A673 (cell line): ENCODE results near the gene ACKR2. TPM values are rescaled to one million over a fixed set of nuclear protein-coding genes. Genes with fewer than 3 reads are reported as not detected.

Source experiments
- BruUV-seq: library from RNA; stranded (reverse); fragments of 400-500 nt; replicated peaks from 2 replicates; lab custom pipeline; 2021; lab: Mats Ljungman, UMichigan
- CTCF ChIA-PET: fragments of 300-600 bp; sonication (Branson Sonifier 250); formaldehyde crosslinking; loops from one replicate; lab custom pipeline; 2022; ENCODE audit warnings: antibody characterized with exemption; lab: Charles Lee
- POLR2A ChIA-PET: fragments of 300-600 bp; sonication (Branson Sonifier 250); formaldehyde crosslinking; loops from one replicate; lab custom pipeline; 2022; ENCODE audit warnings: antibody characterized with exemption; ENCODE audit not compliant: low non-redundant PET; lab: Charles Lee
- DNase-seq: peaks from one replicate; pipeline ENCODE4 v3.0.0-alpha.2; 2015; ENCODE audit warnings: low spot score
- H3K27ac ChIP-seq: fragments of 200-600 bp; sonication (generic); 2 replicates; pipeline ENCODE4 v1.5.1; 2016; ENCODE audit warnings: mixed run types, low read depth, mild to moderate bottlenecking, mixed read lengths, antibody characterized with exemption, low read length; ENCODE audit not compliant: poor library complexity, severe bottlenecking
- H3K27me3 ChIP-seq: fragments of 200-600 bp; sonication (generic); replicated peaks from 2 replicates; pipeline ENCODE4 v1.6.1; 2017; ENCODE audit warnings: mixed run types, low read depth, mild to moderate bottlenecking, mixed read lengths, antibody characterized with exemption, low read length; ENCODE audit not compliant: insufficient read depth, poor library complexity
- H3K36me3 ChIP-seq: fragments of 200-600 bp; sonication (generic); 2 replicates; pipeline ENCODE4 v1.6.1; 2016; ENCODE audit warnings: mixed run types, mild to moderate bottlenecking, mixed read lengths, antibody characterized with exemption, low read length; ENCODE audit not compliant: insufficient read depth, poor library complexity, severe bottlenecking
- H3K4me1 ChIP-seq: fragments of 200-600 bp; sonication (generic); 2 replicates; pipeline ENCODE4 v1.6.1; 2017; ENCODE audit warnings: mixed run types, mild to moderate bottlenecking, mixed read lengths, antibody characterized with exemption, low read length; ENCODE audit not compliant: insufficient read depth, poor library complexity, severe bottlenecking
- H3K4me3 ChIP-seq: fragments of 200-600 bp; sonication (generic); 2 replicates; pipeline ENCODE4 v1.5.1; 2016; ENCODE audit warnings: low read depth, mixed run types, mild to moderate bottlenecking, mixed read lengths, low read length; ENCODE audit not compliant: poor library complexity, severe bottlenecking
- H3K9me3 ChIP-seq: fragments of 200-600 bp; sonication (generic); 2 replicates; pipeline ENCODE4 v1.6.1; 2016; ENCODE audit warnings: mixed run types, low read depth, mild to moderate bottlenecking, mixed read lengths, antibody characterized with exemption, low read length; ENCODE audit not compliant: poor library complexity, severe bottlenecking
- CTCF ChIP-seq: fragments of 300-800, 200-600 bp; sonication (generic); conservative IDR thresholded peaks from 2 replicates; pipeline ENCODE4 v1.5.1; 2017; ENCODE audit warnings: low read depth, mild to moderate bottlenecking, antibody characterized with exemption, low read length, moderate library complexity, mixed read lengths
- EZH2 ChIP-seq: fragments of 200-600 bp; sonication (generic); IDR thresholded peaks from 2 replicates; pipeline ENCODE4 v1.6.1; 2017; ENCODE audit warnings: borderline replicate concordance, low read depth, mild to moderate bottlenecking, mixed read lengths, antibody characterized with exemption, low read length; ENCODE audit not compliant: poor library complexity, severe bottlenecking
- intact Hi-C: fragments of 100-400 bp; cut with micrococcal nuclease; formaldehyde crosslinking; loops from one replicate; pipeline ENCODE4 v1.10.0; 2022; ENCODE audit not compliant: unreplicated experiment
- total RNA-seq: library from RNA; stranded (reverse); gene quantifications from 2 replicates; pipeline ENCODE4 v1.2.3, GENCODE V29; 2021

Gene ACKR2
- total RNA-seq, 1 experiment from 2014 or later, result not detected

- H3K4me3 ChIP-seq, result no peak within 1 kb of the TSS
Measured at GRCh38 chr3:42906070-42906847, 97.0 kb downstream of the ACKR2 start, which contains the start of gene ZNF662. ZNF662 (plus strand) TSS chr3:42906142; CDS start chr3:42908115, 1,973 bp downstream.

GRCh38 chr3:42906848-42907183 is 97.6 kb downstream of the ACKR2 start:
- intact Hi-C loops, result no loop called here
- H3K27ac ChIP-seq, result no peak overlapping the region
- H3K4me1 ChIP-seq, result no peaks in the 10 kb centered on the region
- ChIA-PET CTCF (no interaction called here), POLR2A (no interaction called here)
- DNase-seq, result no peak
- no peaks in the 10 kb centered on the region for H3K36me3 ChIP-seq
- no peak overlapping the region for H3K4me3 ChIP-seq
- TF ChIP-seq EZH2 (no peak), CTCF (no peak)
- H3K9me3 ChIP-seq, result no peaks in the 10 kb centered on the region
- no TSS peak for BruUV-seq
- H3K27me3 ChIP-seq, result peaks cover 8% of the 10 kb centered on the region

More at GRCh38 chr3:42906070-42906847, 97.0 kb downstream of the ACKR2 start, which contains the start of gene ZNF662:
- ChIA-PET CTCF (no interaction called here), POLR2A (no interaction called here)
- TF ChIP-seq EZH2 (no peak), CTCF (no peak)
- Histone ChIP-seq H3K36me3 (no peaks in the 10 kb centered on the region), H3K27ac (no peak within 1 kb of the TSS), H3K4me1 (no peaks in the 10 kb centered on the region), H3K9me3 (no peaks in the 10 kb centered on the region), H3K27me3 (peaks cover 8% of the 10 kb centered on the region)
- DNase-seq, result no peak
- intact Hi-C loops, result no loop called here
- no TSS peak for BruUV-seq

GRCh38 chr3:42908675-42909074 is 99.4 kb downstream of the ACKR2 start:
- Histone ChIP-seq H3K27me3 (peaks cover 8% of the 10 kb centered on the region), H3K36me3 (no peaks in the 10 kb centered on the region), H3K9me3 (peaks cover 5% of the 10 kb centered on the region), H3K4me1 (no peaks in the 10 kb centered on the region), H3K27ac (no peak overlapping the region), H3K4me3 (no peak overlapping the region)
- no TSS peak for BruUV-seq
- POLR2A ChIA-PET, result no interaction called here
- CTCF ChIA-PET, result no interaction called here
- TF ChIP-seq CTCF (no peak), EZH2 (no peak)
- intact Hi-C loops, result no loop called here
- no peak for DNase-seq
